VCaP (cell line): Measurements from ENCODE around the gene NAT16.

Source experiments
- H3K27ac ChIP-seq: fragments of 450-650 bp; 2 replicates; pipeline ENCODE4 v1.5.1; 2017
- TF ChIP-seq, protein P1 (sequence below): fragments of 450-650 bp; conservative IDR thresholded peaks from 2 replicates; pipeline ENCODE4 v1.5.1; 2017; ENCODE audit warnings: mild to moderate bottlenecking, moderate library complexity

NAT16 gene

DNA sequence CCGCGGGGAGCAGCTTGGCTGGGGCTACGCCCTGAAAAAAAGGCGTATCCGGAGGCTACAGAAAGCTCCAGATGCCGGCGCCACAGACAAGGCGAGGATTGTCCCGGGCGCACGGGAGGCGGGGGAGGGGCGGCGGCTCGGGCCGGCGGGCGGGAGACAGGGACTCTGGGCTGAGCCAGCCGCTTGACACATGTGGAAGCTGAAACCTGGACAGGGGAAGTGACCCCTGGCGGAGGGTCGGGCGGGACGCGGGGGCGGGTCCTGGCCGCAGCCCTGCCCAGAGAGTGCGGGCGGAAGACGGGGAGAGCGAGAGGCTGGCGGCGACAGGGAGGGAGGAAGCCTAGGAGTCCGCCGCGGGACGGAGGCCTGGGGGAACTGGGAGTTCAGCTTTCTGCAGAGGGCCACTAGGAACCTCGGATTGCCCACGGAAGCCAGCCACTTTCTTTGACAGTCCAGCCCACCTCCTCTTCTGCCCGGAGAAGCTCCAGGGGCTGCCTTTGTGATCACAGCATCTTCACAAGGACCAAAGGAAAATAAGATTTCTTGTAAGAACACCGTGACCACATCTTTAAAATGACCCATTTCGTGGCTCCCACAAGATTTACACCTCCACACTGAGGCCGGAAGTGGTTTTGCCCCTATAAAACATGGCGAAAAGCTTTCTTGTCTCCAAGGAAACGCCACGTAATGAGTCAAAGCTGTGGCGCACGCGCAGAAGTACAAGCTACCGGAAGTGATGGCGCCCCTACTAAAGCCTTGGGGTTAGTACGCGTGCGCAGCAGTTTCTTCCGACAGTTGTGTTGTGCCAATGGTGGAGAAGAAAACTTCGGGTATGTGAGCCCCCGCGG is 37.5 kb upstream of the NAT16 start, which contains the start of the genes PLOD3 and ZNHIT1:
Gene PLOD3, minus strand, starts transcription at position 194 of the 848 bp plus-strand sequence. CDS start 307 bp downstream, outside the sequence.
Gene ZNHIT1, plus strand, starts transcription at position 778 of the 848 bp plus-strand sequence. Its CDS starts 31 bp downstream, at position 809.
- TF ChIP-seq, protein P1, sequence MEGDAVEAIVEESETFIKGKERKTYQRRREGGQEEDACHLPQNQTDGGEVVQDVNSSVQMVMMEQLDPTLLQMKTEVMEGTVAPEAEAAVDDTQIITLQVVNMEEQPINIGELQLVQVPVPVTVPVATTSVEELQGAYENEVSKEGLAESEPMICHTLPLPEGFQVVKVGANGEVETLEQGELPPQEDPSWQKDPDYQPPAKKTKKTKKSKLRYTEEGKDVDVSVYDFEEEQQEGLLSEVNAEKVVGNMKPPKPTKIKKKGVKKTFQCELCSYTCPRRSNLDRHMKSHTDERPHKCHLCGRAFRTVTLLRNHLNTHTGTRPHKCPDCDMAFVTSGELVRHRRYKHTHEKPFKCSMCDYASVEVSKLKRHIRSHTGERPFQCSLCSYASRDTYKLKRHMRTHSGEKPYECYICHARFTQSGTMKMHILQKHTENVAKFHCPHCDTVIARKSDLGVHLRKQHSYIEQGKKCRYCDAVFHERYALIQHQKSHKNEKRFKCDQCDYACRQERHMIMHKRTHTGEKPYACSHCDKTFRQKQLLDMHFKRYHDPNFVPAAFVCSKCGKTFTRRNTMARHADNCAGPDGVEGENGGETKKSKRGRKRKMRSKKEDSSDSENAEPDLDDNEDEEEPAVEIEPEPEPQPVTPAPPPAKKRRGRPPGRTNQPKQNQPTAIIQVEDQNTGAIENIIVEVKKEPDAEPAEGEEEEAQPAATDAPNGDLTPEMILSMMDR, result peak; percentile 31; the same call in 1 of the 2 replicates
- H3K27ac ChIP-seq, result peak within 1 kb of the TSS; percentile 84

DNA sequence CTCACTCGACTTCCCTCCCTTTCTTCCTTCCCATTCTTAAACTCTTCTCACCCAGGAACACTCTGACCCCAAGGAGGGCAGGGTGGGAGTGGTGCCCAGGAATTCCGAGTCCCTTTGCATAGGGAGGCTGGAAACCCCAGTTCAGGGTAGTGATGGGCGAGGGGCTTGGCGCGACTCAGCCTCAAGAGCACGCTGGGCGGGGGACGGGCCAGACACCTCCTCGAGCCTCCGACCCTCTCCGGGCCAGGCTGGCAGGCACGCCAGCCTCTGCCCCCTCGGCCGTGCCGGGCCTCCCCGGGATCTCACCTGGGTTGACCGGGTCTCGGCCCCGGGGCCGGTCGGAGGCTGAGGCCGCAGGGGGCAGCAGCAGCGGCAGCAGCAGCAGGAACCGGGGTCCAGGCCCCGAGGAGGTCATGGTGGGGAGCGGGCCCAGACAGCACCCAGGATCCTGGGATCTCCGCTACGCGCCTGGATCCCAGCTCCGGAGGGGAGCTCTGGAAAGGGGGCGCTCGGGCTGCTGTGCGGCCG is 36.8 kb upstream of the NAT16 start:
- H3K27ac ChIP-seq, result peak overlapping the region; percentile 84
- TF ChIP-seq, protein P1, result no peak

DNA sequence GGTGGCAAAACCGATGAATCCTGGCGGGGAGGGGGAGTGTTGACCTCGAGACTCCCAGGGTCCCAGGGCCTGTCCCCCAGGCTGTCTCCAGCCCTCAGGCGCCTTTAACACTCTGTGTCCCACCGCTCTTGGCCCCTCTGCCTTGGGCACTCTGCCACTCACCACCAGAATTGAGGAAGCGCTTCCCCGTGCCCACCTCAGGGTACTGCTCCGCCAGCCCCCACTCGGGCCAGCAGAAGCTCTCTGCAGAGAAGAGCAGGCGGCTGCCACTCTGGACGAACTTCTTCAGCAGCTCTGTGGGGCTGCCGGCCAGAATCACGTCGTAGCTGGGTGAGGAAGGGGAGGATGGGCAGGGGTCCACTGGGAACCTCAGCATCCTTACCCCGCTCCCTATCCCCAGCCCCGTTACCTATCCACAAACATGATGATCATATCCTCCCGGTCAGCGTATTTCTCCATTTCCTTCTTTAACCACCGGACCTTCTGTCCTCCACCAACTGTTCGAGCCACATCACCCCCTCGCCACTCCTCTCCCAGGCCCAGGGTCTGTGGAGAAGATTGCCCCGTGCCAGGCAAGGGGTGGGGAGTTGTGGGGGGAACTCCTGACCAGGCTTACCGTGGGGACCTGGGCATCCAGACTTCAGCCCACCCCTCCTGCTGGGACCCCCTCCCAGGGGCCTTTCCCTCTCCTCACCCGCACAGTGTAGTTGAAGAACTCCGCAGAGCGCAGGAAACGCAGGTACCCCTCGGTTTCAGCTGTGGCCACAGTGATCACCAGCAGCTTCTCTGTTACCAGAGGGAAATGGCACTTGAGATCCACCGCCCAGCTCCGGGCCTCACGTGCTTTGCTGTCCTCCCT is 36.1 kb upstream of the NAT16 start:
- peak overlapping the region; percentile 84 for H3K27ac ChIP-seq
- TF ChIP-seq, protein P1, result no peak

DNA sequence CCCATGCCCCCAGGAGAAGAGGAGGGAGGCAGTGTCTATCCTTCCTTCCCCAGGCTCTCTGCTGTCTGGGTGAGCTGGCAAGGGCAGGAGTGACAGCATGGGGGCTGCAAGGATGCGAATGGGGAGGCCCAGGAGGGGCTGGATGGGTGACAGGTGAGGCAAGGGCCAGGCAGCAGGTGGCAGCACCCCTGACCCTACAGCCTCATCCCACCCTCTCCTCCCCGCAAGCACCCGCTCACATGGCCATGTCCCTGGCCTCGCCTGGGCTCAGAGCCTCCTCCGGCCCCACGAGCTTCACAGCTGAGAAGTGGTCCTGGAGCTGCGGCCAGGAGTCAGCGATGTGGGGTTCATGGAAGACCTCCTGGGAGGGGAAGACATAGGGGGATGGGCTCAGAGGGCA is 31.9 kb upstream of the NAT16 start:
- TF ChIP-seq, protein P1, result no peak
- H3K27ac ChIP-seq, result no peak overlapping the region

DNA sequence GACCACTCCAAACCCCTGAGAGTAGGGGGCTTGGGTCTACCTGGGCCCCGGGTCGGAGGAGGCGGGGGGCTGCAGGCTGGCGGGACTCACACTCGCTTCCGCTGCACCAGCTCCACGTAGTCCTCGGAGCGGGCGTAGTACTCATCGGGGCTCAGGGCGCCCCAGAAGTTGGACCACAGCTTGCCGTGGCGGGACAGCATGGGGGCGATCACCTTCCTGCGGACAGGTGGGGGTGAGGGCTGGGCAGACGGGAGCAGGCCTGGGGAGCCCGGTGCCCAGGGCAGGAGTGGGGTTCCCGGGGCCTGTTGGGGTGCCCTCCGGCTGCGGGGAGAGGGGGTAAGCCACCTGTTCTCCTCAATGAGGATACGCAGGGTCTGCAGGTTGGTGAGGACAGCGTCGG is 31.4 kb upstream of the NAT16 start:
- H3K27ac ChIP-seq, result no peak overlapping the region
- TF ChIP-seq, protein P1, result no peak

DNA sequence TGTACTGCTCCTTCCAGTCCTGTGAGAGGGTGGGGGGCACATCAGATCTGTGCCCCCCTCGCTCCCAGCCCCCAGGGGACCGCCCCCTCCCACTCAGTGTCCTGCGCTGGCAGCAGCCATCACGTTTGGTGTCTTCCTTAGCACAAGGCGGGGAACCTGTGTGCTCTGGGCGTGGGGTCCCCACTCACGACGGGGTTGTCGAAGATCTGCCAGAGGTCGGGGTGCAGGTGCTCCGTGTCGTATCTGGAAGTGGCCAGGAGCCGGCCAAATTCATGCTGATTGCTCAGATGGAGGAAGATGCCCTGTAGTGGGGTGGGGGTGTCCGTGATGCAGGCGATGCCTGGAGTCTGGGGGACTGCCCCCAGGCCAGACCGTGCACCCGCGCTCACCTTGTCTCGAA is 30.1 kb upstream of the NAT16 start:
- TF ChIP-seq, protein P1, result no peak
- no peak overlapping the region for H3K27ac ChIP-seq

DNA sequence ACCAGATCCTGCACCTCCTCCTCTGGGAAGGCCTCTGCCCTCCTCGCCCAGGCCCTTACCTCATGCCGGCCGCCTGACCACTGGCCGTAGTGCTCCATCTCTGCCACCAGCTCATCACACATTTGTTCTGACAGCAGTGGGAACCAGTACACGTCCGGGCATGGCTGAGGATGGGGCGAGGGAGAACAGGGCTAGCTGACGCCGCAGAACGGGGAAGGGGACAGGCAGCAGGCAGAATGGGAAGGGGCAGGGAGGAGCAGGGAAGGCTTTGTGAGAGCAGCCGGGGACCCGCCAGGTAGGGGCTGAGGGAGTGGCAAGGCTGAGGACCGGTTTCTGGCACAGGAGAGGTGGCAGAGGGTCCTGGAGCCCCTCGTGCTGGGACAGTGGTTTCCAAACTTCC is 28.7 kb upstream of the NAT16 start:
- H3K27ac ChIP-seq, result no peak overlapping the region
- TF ChIP-seq, protein P1, result no peak
